GM06990 (cell line): ENCODE data around the gene CACNA1C.

Source experiments
- DNase-seq: peaks from one replicate; pipeline ENCODE4 v3.0.0-alpha.2; 2011; ENCODE audit not compliant: insufficient read length; ENCODE audit errors: extremely low read depth
- H3K27me3 ChIP-seq: replicated peaks from 2 replicates; pipeline ENCODE4 v1.6.0; 2011; ENCODE audit warnings: low read length; ENCODE audit not compliant: control insufficient read depth, insufficient read depth
- H3K36me3 ChIP-seq: 2 replicates; pipeline ENCODE4 v1.5.1; 2011; ENCODE audit warnings: low read length; ENCODE audit not compliant: control insufficient read depth, insufficient read depth
- H3K4me3 ChIP-seq: replicated peaks from 2 replicates; pipeline ENCODE4 v1.5.1; 2011; ENCODE audit warnings: low read depth, mild to moderate bottlenecking, control low read depth, low read length
- CTCF ChIP-seq: IDR thresholded peaks from 2 replicates; pipeline ENCODE4 v1.5.1; 2011; ENCODE audit warnings: low read length, control low read depth, mild to moderate bottlenecking, inconsistent platforms; ENCODE audit not compliant: insufficient read depth, poor library complexity, severe bottlenecking

Gene CACNA1C

GRCh38 chr12:2347844-2348481 lies 295.2 kb downstream of the CACNA1C start:
- H3K27me3 ChIP-seq, result no peaks in the 10 kb centered on the region; the same call in 1 of the 2 replicates
- TF ChIP-seq CTCF, result no peak
- no peaks in the 10 kb centered on the region for H3K36me3 ChIP-seq
- H3K4me3 ChIP-seq, result no peak overlapping the region
- no peak for DNase-seq

GRCh38 chr12:2348482-2348852 lies 295.7 kb downstream of the CACNA1C start:
- no peaks in the 10 kb centered on the region for H3K36me3 ChIP-seq
- no peak for DNase-seq
- H3K4me3 ChIP-seq, result no peak overlapping the region
- H3K27me3 ChIP-seq, result no peaks in the 10 kb centered on the region; the same call in 1 of the 2 replicates
- no peak for TF ChIP-seq CTCF

GRCh38 chr12:2351161-2351560 lies 298.4 kb downstream of the CACNA1C start:
- Histone ChIP-seq H3K36me3 (no peaks in the 10 kb centered on the region), H3K27me3 (peaks cover 2% of the 10 kb centered on the region), H3K4me3 (no peak overlapping the region)
- no peak for TF ChIP-seq CTCF
- DNase-seq, result no peak

DNA sequence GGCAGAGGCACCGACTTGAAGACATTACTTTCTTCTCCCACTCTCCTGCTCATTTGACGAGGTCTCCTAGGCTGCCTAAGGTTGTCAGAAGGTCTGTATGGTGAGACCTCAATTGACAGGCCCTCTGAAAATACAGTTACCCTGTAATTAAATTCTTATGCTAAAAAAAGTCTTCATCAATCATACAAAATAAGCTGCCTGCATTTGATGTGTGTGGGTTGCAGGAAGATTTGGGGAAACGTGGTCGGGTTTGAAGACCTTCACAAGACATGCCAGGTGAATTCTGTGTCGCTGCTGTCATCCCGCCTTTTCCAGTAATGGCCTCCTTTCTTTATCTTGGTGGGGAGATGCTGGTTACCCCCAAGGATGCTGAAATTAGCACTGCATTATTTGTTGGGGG lies 299.4 kb downstream of the CACNA1C start:
- Histone ChIP-seq H3K27me3 (peaks cover 2% of the 10 kb centered on the region), H3K36me3 (no peaks in the 10 kb centered on the region), H3K4me3 (no peak overlapping the region)
- DNase-seq, result no peak
- no peak for TF ChIP-seq CTCF

DNA sequence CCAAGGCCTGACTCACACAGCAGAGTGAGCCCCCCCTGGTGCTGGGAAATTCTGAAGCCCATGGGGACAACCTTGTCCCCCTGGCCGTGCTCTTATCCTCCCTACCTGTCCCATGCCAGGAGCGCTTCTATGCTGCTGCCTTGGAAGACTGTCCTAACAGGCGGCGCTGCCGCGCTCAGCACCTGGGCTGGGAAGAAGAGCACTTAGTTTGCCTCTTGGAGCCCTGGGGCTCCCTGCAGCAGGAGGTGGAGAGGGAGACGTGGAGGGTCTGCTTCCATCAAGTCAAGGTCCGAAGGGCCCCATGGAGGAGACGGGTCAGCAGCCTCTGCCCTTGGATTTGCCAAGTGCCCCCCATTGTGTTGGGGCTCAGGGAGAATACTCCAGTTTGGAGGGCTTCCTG lies 300.5 kb downstream of the CACNA1C start:
- DNase-seq, result no peak

More for the DNA sequence above, 300.5 kb downstream of the CACNA1C start:
- Histone ChIP-seq H3K4me3 (no peak overlapping the region), H3K36me3 (no peaks in the 10 kb centered on the region), H3K27me3 (peaks cover 2% of the 10 kb centered on the region)
- TF ChIP-seq CTCF, result no peak
